Uterus (tissue), 4 donors: ENCODE results near the gene GFPT2. TPM values are rescaled to one million over a fixed set of nuclear protein-coding genes. Genes with fewer than 3 reads are reported as not detected.
"Not testable (repeated sequence)": the region's sequence is repeated elsewhere in the genome, so short reads cannot be mapped to it uniquely, and the experiment has no call there.

Experiments used
- DNase-seq, 2 donors: peaks; one replicate each; pipeline ENCODE4 v3.0.0-alpha.2; 2019 to 2020
- H3K27ac ChIP-seq, 2 donors: fragments of 200-600 bp; sonication (generic); 1 replicate in 1 of 2; 2 replicates in 1 of 2; pipeline ENCODE4 v1.5.1; 2016 to 2018
- H3K27me3 ChIP-seq, 2 donors: fragments of 200-600 bp; sonication (generic); one replicate each; pipeline ENCODE4 v1.5.1; 2018 to 2019; ENCODE audit warnings: control low read depth in 1 of 2
- H3K36me3 ChIP-seq, 2 donors: fragments of 200-600 bp; sonication (generic); one replicate each; pipeline ENCODE4 v1.5.1; 2019; ENCODE audit warnings: control low read depth in 1 of 2
- H3K4me1 ChIP-seq, 2 donors: fragments of 200-600 bp; sonication (generic); one replicate each; pipeline ENCODE4 v1.5.1; 2018 to 2019; ENCODE audit warnings: control low read depth in 1 of 2
- H3K4me3 ChIP-seq, 2 donors: fragments of 200-600 bp; sonication (generic); 1 replicate in 1 of 2; 2 replicates in 1 of 2; pipeline ENCODE4 v1.5.1; 2018 to 2019; ENCODE audit warnings: mild to moderate bottlenecking in 1 of 2
- H3K9me3 ChIP-seq, 2 donors: fragments of 200-600 bp; sonication (generic); one replicate each; pipeline ENCODE4 v1.5.1; 2019; ENCODE audit warnings: control low read depth in 1 of 2
- POLR2A ChIP-seq, 2 donors: fragments of 450-650 bp; IDR thresholded peaks; one replicate each; pipeline ENCODE4 v1.6.1; 2016; ENCODE audit warnings: antibody characterized with exemption in 2 of 2, mild to moderate bottlenecking in 1 of 2, moderate library complexity in 1 of 2
- intact Hi-C: fragments of 100-400 bp; cut with DNase I; formaldehyde crosslinking; loops from one replicate; pipeline ENCODE4 v1.15.1; 2023; ENCODE audit warnings: low total_unique reads
- total RNA-seq, 4 donors: library from RNA; depleted of rRNA in 3 of 4; stranded (reverse); fragments of >200 nt in 3 of 4; gene quantifications; one replicate each; pipeline versions ENCODE4 v1.1.0 to v1.2.4, GENCODE V29; 2014 to 2023
- TF ChIP-seq, protein P1 (sequence below), 4 experiments: fragments of 200-600 bp in 2 of 4; fragments of 450-650 bp in 2 of 4; sonication (generic) in 2 of 4; IDR thresholded peaks; one replicate each; pipeline ENCODE4 v1.5.1; 2016 to 2019; ENCODE audit warnings: antibody characterized with exemption in 4 of 4, mild to moderate bottlenecking in 2 of 4, moderate library complexity in 1 of 4
- donor health status: DM: yes; HTN: yes; CAD: no.

GFPT2 gene
- total RNA-seq, 4 donors from 2014 or later, result 18.2 to 118 (median 47.8) TPM

DNA sequence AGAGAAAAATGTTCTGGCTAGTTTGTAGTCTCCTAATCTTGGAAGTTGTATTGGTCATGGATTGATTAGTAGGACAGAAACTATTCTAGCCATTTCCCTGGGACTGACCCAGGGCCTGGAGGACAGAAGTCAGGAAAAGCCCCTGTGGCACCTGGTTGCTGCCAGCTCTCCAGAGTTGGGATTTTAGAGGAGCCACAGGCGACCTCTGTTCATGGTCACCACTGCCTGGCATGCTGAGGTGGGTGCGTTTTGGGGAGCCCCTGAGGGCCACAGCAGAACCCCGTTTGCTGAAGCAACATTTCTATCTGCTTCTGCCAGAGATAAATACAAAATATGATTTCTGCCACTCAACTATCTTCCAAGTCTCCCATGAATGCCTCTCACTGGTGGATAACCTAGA is 53.6 kb downstream of the GFPT2 start:
- no peaks in the 10 kb centered on the region for H3K36me3 ChIP-seq
- no peaks in the 10 kb centered on the region for H3K4me1 ChIP-seq
- H3K27me3 ChIP-seq, result no peaks in the 10 kb centered on the region
- no peaks in the 10 kb centered on the region for H3K9me3 ChIP-seq
- no peak overlapping the region for H3K27ac ChIP-seq
- intact Hi-C loops, result no loop called here
- H3K4me3 ChIP-seq, result no peak overlapping the region
- TF ChIP-seq POLR2A (IDR thresholded peaks at IDR 0.05), result no peak
- TF ChIP-seq, protein P1, sequence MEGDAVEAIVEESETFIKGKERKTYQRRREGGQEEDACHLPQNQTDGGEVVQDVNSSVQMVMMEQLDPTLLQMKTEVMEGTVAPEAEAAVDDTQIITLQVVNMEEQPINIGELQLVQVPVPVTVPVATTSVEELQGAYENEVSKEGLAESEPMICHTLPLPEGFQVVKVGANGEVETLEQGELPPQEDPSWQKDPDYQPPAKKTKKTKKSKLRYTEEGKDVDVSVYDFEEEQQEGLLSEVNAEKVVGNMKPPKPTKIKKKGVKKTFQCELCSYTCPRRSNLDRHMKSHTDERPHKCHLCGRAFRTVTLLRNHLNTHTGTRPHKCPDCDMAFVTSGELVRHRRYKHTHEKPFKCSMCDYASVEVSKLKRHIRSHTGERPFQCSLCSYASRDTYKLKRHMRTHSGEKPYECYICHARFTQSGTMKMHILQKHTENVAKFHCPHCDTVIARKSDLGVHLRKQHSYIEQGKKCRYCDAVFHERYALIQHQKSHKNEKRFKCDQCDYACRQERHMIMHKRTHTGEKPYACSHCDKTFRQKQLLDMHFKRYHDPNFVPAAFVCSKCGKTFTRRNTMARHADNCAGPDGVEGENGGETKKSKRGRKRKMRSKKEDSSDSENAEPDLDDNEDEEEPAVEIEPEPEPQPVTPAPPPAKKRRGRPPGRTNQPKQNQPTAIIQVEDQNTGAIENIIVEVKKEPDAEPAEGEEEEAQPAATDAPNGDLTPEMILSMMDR (IDR thresholded peaks at IDR 0.05), result no peak
- no peak for DNase-seq

DNA sequence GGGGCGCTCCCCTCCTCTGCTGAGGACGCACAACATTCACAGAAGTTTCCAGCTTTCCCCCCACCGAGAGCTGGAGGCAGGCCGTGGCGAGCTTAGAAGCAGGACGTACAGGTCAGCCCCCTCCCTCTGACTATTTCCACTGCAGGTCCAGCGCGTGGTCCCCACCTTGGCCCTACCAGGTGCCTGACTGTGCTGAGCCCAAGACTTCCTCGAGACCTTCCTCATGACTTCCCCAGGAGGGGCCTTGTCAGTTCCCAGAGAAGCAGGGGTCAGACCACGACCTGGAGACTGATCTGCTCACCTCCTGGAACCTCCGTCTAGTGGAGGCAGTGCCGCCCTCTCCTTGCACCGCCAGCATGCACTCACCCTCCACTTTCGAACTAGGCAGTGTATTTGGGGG is 54.1 kb downstream of the GFPT2 start:
- H3K4me1 ChIP-seq, H3K27me3 ChIP-seq, H3K4me3 ChIP-seq, H3K36me3 ChIP-seq, H3K27ac ChIP-seq, H3K9me3 ChIP-seq, DNase-seq, intact Hi-C loops: not testable (repeated sequence)

DNA sequence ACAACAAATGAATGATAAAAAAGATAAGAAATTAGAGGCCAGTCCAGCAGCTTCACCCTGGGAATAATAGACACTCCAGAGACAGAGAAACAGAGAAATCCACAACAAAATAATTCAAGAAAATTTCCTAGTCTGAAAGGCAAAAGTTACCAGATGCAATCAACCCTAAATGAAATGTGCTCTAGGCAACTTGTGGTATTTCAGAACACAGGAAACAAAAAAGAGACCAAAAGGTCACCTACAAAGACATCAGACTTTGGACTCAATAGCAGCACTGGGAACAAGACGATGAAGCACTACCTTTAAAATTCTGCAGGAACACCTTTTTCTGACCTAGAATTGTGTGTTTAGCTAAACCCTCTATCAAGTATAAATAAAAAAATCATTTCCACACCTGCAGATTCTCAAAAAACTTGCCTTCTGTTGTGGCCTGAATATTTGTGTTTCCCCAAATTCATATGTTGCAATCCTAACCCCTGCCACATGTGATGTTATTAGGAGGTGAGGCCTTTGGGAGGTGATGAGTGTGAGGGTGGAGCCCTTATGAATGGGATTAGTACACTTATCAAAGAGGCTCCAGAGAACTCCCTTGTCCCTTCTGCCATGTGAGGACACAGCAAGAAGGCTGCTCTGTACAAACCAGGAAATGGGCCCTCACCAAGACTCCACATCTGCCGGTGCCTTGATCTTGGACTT is 55.4 kb downstream of the GFPT2 start:
- Histone ChIP-seq H3K36me3 (no peaks in the 10 kb centered on the region), H3K9me3 (no peaks in the 10 kb centered on the region), H3K4me3 (no peak overlapping the region), H3K27ac (no peak overlapping the region), H3K4me1 (peaks cover 0 to 3% of the 10 kb centered on the region in 2 donors), H3K27me3 (no peaks in the 10 kb centered on the region)
- TF ChIP-seq, protein P1 (IDR thresholded peaks at IDR 0.05), result no peak
- no peak for TF ChIP-seq POLR2A (IDR thresholded peaks at IDR 0.05)
- DNase-seq, result no peak
- intact Hi-C loops, result no loop called here

DNA sequence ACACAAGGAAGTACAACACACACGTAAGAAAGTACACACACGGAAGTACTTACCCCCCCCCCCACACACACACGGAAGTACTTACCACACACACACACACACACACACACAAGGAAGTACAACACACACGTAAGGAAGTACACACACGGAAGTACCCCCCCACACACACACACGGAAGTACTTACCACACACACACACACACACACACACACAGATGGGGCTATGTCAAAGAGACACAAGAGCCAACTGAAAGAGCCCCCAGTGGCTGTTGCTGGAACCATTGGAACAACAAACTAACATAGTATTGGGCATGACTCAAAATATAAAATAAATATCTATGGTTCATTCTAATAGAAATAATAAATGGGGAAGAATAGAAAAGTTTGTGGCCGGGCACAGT is 56.4 kb downstream of the GFPT2 start:
- peaks cover 0 to 3% of the 10 kb centered on the region in 2 donors for H3K4me1 ChIP-seq
- no peak for DNase-seq
- H3K27me3 ChIP-seq, result no peaks in the 10 kb centered on the region
- no peak overlapping the region for H3K27ac ChIP-seq
- no peaks in the 10 kb centered on the region for H3K9me3 ChIP-seq
- no peak overlapping the region for H3K4me3 ChIP-seq
- H3K36me3 ChIP-seq, result no peaks in the 10 kb centered on the region
- TF ChIP-seq, protein P1 (IDR thresholded peaks at IDR 0.05), result no peak
- no peak for TF ChIP-seq POLR2A (IDR thresholded peaks at IDR 0.05)
- intact Hi-C loops, result no loop called here

GRCh38 chr5:180294913-180295555 is 58.1 kb downstream of the GFPT2 start:
- Histone ChIP-seq H3K27ac (no peak overlapping the region), H3K4me3 (no peak overlapping the region), H3K27me3 (no peaks in the 10 kb centered on the region), H3K36me3 (no peaks in the 10 kb centered on the region), H3K9me3 (no peaks in the 10 kb centered on the region), H3K4me1 (peaks cover 0 to 3% of the 10 kb centered on the region in 2 donors)
- no peak for TF ChIP-seq POLR2A (IDR thresholded peaks at IDR 0.05)
- TF ChIP-seq, protein P1 (IDR thresholded peaks at IDR 0.05), result no peak
- intact Hi-C loops, result loop anchor here (5.0 kb wide), 1 partner anchor 177 kb away; no protein-coding TSS in a partner anchor
- DNase-seq, result no peak
